HUES48 (cell line): ENCODE measurements around the gene AQP6.

Source experiments
- H3K27ac ChIP-seq: one replicate; pipeline ENCODE4 v1.7.0; 2013; ENCODE audit warnings: low read depth, low read length, inconsistent platforms
- H3K27me3 ChIP-seq: 2 replicates; pipeline ENCODE4 v1.6.1; 2013; ENCODE audit warnings: mild to moderate bottlenecking, low read length; ENCODE audit not compliant: control insufficient read depth, insufficient read depth
- H3K36me3 ChIP-seq: 2 replicates; pipeline ENCODE4 v1.6.1; 2013; ENCODE audit warnings: low read length; ENCODE audit not compliant: control insufficient read depth, insufficient read depth
- H3K4me1 ChIP-seq: 2 replicates; pipeline ENCODE4 v1.6.1; 2013; ENCODE audit warnings: mild to moderate bottlenecking, low read length; ENCODE audit not compliant: control insufficient read depth, insufficient read depth
- H3K4me3 ChIP-seq: 2 replicates; pipeline ENCODE4 v1.5.1; 2013; ENCODE audit warnings: mild to moderate bottlenecking, low read depth, low read length
- H3K9ac ChIP-seq: 2 replicates; pipeline ENCODE4 v1.6.1; 2013; ENCODE audit warnings: mild to moderate bottlenecking, low read depth, low read length, moderate library complexity
- H3K9me3 ChIP-seq: 2 replicates; pipeline ENCODE4 v1.6.1; 2013; ENCODE audit warnings: low read length; ENCODE audit not compliant: control insufficient read depth, insufficient read depth

Gene AQP6

GRCh38 chr12:49943625-49943960, 29.2 kb upstream of the AQP6 start:
- Histone ChIP-seq H3K4me1 (peaks cover 32% of the 10 kb centered on the region), H3K27me3 (no peaks in the 10 kb centered on the region), H3K36me3 (no peaks in the 10 kb centered on the region), H3K9ac (no peak overlapping the region), H3K27ac (no peak overlapping the region), H3K4me3 (no peak overlapping the region), H3K9me3 (no peaks in the 10 kb centered on the region)

DNA sequence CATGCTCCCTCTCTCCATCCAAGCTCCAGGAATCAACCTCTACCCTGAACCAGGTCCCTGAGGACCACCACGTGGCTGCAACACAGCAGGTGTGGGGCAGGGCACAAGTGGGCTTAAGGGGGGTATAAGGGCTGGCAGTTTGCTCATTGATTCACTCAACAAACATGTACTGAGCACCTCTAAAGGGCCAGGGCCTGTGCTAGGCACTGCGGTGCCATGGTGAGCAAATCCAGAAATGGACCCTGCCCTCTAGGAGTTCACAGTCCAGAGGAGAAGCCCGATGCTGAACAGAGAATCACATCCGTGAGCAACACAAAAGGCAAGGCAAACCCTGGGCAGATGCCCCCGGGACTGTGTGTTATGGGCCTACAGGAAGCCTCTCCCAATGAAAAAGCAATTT, 28.7 kb upstream of the AQP6 start:
- Histone ChIP-seq H3K27ac (no peak overlapping the region), H3K9ac (no peak overlapping the region), H3K4me1 (peaks cover 32% of the 10 kb centered on the region), H3K9me3 (no peaks in the 10 kb centered on the region), H3K36me3 (no peaks in the 10 kb centered on the region), H3K4me3 (no peak overlapping the region), H3K27me3 (no peaks in the 10 kb centered on the region)

DNA sequence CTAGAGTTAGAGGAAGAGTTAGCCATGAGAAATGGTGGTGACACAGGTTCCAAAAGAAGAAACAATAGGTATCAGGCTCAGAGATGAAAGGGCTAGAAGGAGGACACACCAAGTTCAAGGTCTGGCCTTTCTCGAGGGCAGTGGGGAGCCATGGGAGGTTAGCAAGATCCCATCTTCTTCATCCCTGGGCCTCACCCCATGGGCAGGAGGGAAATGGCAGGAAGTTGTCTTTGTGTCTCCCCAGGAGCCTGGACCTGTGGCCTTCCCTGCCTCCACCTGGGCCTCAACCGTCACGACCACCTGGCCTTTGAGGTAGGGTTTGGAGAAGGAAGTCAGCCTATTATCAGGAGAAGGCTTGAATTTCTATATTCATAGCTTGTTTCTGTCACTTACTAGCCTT, 28.0 kb upstream of the AQP6 start:
- Histone ChIP-seq H3K36me3 (no peaks in the 10 kb centered on the region), H3K9ac (no peak overlapping the region), H3K4me3 (no peak overlapping the region), H3K27ac (no peak overlapping the region), H3K4me1 (peaks cover 32% of the 10 kb centered on the region), H3K27me3 (no peaks in the 10 kb centered on the region), H3K9me3 (no peaks in the 10 kb centered on the region)

- peak overlapping the region; percentile 17 for H3K4me3 ChIP-seq
- no peak overlapping the region for H3K9ac ChIP-seq
- no peaks in the 10 kb centered on the region for H3K27me3 ChIP-seq
- peak overlapping the region; percentile 73 for H3K27ac ChIP-seq
- H3K4me1 ChIP-seq, result peaks cover 32% of the 10 kb centered on the region
- H3K36me3 ChIP-seq, result no peaks in the 10 kb centered on the region
- no peaks in the 10 kb centered on the region for H3K9me3 ChIP-seq
Measured at GRCh38 chr12:49945394-49946080, 27.2 kb upstream of the AQP6 start.

GRCh38 chr12:49946086-49946485, 26.7 kb upstream of the AQP6 start:
- H3K27ac ChIP-seq, result peak overlapping the region; percentile 73
- peaks cover 32% of the 10 kb centered on the region for H3K4me1 ChIP-seq
- peak overlapping the region; percentile 17; the same call in 1 of the 2 replicates for H3K4me3 ChIP-seq
- H3K36me3 ChIP-seq, result no peaks in the 10 kb centered on the region
- no peaks in the 10 kb centered on the region for H3K27me3 ChIP-seq
- H3K9me3 ChIP-seq, result no peaks in the 10 kb centered on the region
- H3K9ac ChIP-seq, result no peak overlapping the region

DNA sequence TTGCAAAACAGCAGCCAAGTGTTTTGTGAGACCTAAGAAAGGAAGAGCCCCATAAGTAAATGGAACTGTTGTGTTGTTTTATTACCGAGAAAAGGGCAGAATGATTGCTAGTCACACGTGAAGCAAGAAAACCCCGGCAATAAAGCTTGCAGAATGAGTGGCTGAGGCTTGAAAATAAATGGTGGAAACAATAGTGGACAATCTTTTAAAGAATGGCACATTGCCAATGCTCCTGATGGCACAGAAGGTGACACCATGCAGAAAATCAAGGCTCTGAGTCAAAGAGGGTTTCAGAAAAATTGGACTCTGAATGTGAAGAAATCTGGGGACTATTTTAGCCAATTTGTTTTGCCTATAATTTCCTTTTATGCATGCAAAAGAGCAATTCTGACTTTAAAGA, 26.2 kb upstream of the AQP6 start:
- Histone ChIP-seq H3K27ac (no peak overlapping the region), H3K4me1 (peaks cover 32% of the 10 kb centered on the region), H3K9me3 (no peaks in the 10 kb centered on the region), H3K27me3 (no peaks in the 10 kb centered on the region), H3K4me3 (no peak overlapping the region), H3K36me3 (no peaks in the 10 kb centered on the region), H3K9ac (no peak overlapping the region)

- H3K27ac ChIP-seq, result no peak overlapping the region
- no peaks in the 10 kb centered on the region for H3K9me3 ChIP-seq
- H3K36me3 ChIP-seq, result no peaks in the 10 kb centered on the region
Measured at GRCh38 chr12:49947593-49948226, 25.0 kb upstream of the AQP6 start.

DNA sequence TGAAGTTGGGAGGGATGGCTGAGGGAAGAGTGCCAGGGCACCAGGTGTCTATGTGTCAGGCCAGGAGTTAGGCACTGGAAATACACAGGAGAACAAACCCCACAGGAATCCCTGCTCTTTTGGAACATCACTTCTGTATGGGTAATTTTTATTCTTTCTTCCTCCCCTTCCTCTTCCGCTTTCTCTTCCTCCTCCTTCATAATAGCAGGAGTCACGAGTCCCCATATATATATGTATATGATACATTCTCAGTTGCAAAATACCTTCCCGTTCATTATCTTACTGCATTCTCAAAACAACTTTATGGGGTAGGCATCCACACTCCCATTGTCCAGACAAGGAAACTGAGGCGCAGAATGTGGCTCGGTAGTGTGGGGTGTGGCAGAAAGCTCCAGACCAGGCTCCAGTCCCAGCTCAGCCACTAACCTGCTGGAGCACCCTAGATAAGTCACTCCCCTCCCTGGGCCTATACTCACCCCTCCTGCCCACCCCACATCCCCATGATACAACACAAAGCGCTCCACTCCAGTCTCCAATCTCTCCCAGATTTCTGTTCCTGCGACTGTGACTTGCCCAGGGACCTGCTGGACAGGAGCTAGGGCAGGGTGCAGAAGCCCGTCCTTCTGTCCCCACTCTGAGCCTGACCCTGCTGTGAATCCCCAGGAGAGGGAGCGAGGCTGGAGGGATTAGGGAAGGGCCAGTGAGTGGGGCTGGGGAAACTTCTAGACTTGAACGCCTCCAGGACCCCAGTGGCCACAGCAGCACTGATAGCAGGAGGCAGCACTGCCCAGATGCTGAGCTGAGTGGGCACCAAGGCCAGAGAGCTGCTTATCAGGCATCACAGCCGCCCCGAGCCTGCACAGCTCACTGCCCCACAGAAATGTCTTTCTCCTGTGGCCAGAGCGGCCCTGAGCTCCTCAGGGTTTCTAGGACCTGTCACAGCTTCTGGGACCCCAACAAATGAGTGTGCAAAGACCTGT, 23.6 kb upstream of the AQP6 start:
- H3K27me3 ChIP-seq, result 0 out of 2 replicates have a peak, but pooled peaks cover under 1% of the 10 kb centered on the region
- peaks cover 21% of the 10 kb centered on the region for H3K4me1 ChIP-seq
- no peak overlapping the region for H3K27ac ChIP-seq
- H3K4me3 ChIP-seq, result no peak overlapping the region
- no peak overlapping the region for H3K9ac ChIP-seq
- H3K36me3 ChIP-seq, result no peaks in the 10 kb centered on the region
- no peaks in the 10 kb centered on the region for H3K9me3 ChIP-seq

More at GRCh38 chr12:49947593-49948226, 25.0 kb upstream of the AQP6 start:
- H3K4me1 ChIP-seq, result peaks cover 25% of the 10 kb centered on the region
- no peak overlapping the region for H3K4me3 ChIP-seq
- H3K9ac ChIP-seq, result no peak overlapping the region
- H3K27me3 ChIP-seq, result no peaks in the 10 kb centered on the region

DNA sequence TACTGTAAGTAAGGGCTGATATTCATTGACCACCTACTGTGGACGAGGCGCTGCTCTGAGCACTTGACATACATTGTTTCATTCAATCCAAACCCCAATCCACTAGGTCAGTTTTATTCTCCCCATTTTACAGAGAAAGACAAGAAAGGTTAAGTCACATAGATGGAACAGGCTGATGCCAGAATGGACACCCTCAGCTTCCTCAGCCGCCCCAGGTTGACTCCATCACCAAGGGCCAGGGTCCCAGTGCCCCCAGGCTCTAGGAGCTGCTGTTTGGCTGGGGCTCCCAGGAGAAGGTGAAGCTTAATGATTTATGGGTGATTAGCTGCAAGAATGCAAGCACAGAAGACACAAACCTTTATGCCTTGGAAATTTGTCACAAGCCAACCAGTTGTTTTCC, 22.9 kb upstream of the AQP6 start:
- no peak overlapping the region for H3K4me3 ChIP-seq
- H3K27ac ChIP-seq, result no peak overlapping the region
- H3K9me3 ChIP-seq, result no peaks in the 10 kb centered on the region
- peaks cover 21% of the 10 kb centered on the region for H3K4me1 ChIP-seq
- H3K36me3 ChIP-seq, result no peaks in the 10 kb centered on the region
- H3K9ac ChIP-seq, result no peak overlapping the region
- H3K27me3 ChIP-seq, result peaks cover 7% of the 10 kb centered on the region

DNA sequence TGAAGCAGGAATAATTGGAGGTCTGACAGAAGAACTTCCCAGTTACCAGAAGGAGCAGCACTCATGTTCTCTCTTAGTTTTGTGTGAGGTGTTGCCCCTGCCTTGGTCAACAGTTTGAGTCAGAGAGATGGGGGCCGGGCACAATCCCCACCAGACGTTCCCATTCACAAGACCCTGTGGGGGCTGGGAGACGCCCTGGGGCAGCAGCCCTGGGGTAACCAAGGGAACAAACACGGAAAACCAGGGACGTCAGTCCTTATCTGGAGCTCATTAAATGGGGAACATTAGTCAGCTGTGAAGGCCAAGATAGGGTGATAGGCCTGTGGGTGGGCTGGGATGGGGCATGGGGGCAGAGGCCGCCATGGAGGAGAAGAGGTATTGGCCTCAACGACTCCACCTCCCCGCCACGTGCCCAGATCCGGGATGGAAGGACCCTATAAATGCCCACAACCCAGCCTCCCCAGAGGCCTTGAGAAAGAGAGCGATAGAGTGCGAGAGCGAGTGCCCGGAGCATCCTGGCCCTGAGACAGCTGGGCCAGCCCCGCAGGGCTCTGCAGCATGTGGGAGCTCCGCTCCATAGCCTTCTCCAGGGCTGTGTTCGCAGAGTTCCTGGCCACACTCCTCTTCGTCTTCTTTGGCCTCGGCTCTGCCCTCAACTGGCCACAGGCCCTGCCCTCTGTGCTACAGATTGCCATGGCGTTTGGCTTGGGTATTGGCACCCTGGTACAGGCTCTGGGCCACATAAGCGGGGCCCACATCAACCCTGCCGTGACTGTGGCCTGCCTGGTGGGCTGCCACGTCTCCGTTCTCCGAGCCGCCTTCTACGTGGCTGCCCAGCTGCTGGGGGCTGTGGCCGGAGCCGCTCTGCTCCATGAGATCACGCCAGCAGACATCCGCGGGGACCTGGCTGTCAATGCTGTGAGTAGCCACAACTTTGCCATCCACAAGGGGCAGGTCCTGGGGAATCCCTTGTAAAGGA, 22.2 kb upstream of the AQP6 start, which contains the start of gene AQP2:
Gene AQP2, plus strand, starts transcription at position 465 of the 979 bp plus-strand sequence. Its CDS starts 94 bp downstream, at position 559.
- H3K27ac ChIP-seq, result no peak within 1 kb of the TSS
- peaks cover 14% of the 10 kb centered on the region for H3K27me3 ChIP-seq
- no peak within 1 kb of the TSS for H3K9ac ChIP-seq
- no peak within 1 kb of the TSS for H3K4me3 ChIP-seq
- H3K4me1 ChIP-seq, result peaks cover 16% of the 10 kb centered on the region
- H3K9me3 ChIP-seq, result no peaks in the 10 kb centered on the region
- no peaks in the 10 kb centered on the region for H3K36me3 ChIP-seq
